Fibroblast of lung (primary cell): ENCODE measurements around the gene IMP4. TPM values are rescaled to one million over a fixed set of nuclear protein-coding genes. Genes with fewer than 3 reads are reported as not detected.

Source experiments
- DNase-seq, 2 donors: peaks; one replicate each; pipeline versions ENCODE4 v3.0.0 to v3.0.0-alpha.2; 2010; ENCODE audit warnings: low read depth in 2 of 2
- H2AFZ ChIP-seq: 2 replicates; pipeline ENCODE4 v1.5.1; 2012; ENCODE audit warnings: low read length, control low read depth, inconsistent platforms
- H3K27ac ChIP-seq: 2 replicates; pipeline ENCODE4 v1.5.1; 2011; ENCODE audit warnings: low read length, control low read depth; ENCODE audit not compliant: insufficient read depth
- H3K27me3 ChIP-seq: 2 replicates; pipeline ENCODE4 v1.5.1; 2011; ENCODE audit warnings: mild to moderate bottlenecking, low read length; ENCODE audit not compliant: control insufficient read depth, insufficient read depth
- H3K36me3 ChIP-seq: 2 replicates; pipeline ENCODE4 v1.5.1; 2011; ENCODE audit warnings: low read length; ENCODE audit not compliant: control insufficient read depth, insufficient read depth
- H3K4me1 ChIP-seq: 2 replicates; pipeline ENCODE4 v1.5.1; 2011; ENCODE audit warnings: low read length; ENCODE audit not compliant: control insufficient read depth, insufficient read depth; ENCODE audit errors: extremely low read depth
- H3K4me2 ChIP-seq: 2 replicates; pipeline ENCODE4 v1.5.1; 2011; ENCODE audit warnings: low read length, control low read depth; ENCODE audit not compliant: insufficient read depth; ENCODE audit errors: extremely low read depth
- H3K4me3 ChIP-seq, 4 experiments: fragments of 200-600 bp in 1 of 4; sonication (generic) in 1 of 4; replicated peaks in 1 of 4; 2 replicates each; pipeline ENCODE4 v1.5.1; 2011 to 2016; ENCODE audit warnings: low read length in 4 of 4, low read depth in 3 of 4, mild to moderate bottlenecking in 3 of 4, control low read depth in 2 of 4, inconsistent platforms in 1 of 4, mixed read lengths in 1 of 4; ENCODE audit not compliant: insufficient read depth in 1 of 4; ENCODE audit errors: control extremely low read depth in 1 of 4
- H3K79me2 ChIP-seq: 2 replicates; pipeline ENCODE4 v1.5.1; 2012; ENCODE audit warnings: mild to moderate bottlenecking, low read length, inconsistent platforms; ENCODE audit not compliant: control insufficient read depth, insufficient read depth
- H3K9ac ChIP-seq: 2 replicates; pipeline ENCODE4 v1.5.1; 2011; ENCODE audit warnings: mild to moderate bottlenecking, low read length, control low read depth; ENCODE audit not compliant: insufficient read depth
- H3K9me3 ChIP-seq: 2 replicates; pipeline ENCODE4 v1.5.1; 2012; ENCODE audit warnings: low read depth, low read length; ENCODE audit not compliant: control insufficient read depth, insufficient read depth
- H4K20me1 ChIP-seq: 2 replicates; pipeline ENCODE4 v1.5.1; 2011; ENCODE audit warnings: low read length; ENCODE audit not compliant: control insufficient read depth, insufficient read depth; ENCODE audit errors: extremely low read depth
- CTCF ChIP-seq, 2 donors: IDR thresholded peaks in 1 of 2; conservative IDR thresholded peaks in 1 of 2; 1 replicate in 1 of 2; 2 replicates in 1 of 2; pipeline ENCODE4 v1.5.1; 2011 to 2012; ENCODE audit warnings: low read length in 2 of 2, control low read depth in 1 of 2, inconsistent platforms in 1 of 2, low read depth in 1 of 2, mild to moderate bottlenecking in 1 of 2
- EZH2 ChIP-seq: IDR thresholded peaks from 2 replicates; pipeline ENCODE4 v1.5.1; 2012; ENCODE audit warnings: low read length, control low read depth, mild to moderate bottlenecking; ENCODE audit errors: missing control alignments
- polyA plus RNA-seq, 2 donors: library from polyadenylated mRNA; depleted of rRNA in 1 of 2; stranded (reverse) in 1 of 2; unstranded in 1 of 2; fragments of >200 nt; gene quantifications; 2 replicates each; pipeline ENCODE4 v1.2.1, GENCODE V29; 2011 to 2012; ENCODE audit warnings: missing spikeins in 1 of 2
- total RNA-seq: library from RNA; depleted of rRNA; stranded (reverse); fragments of >200 nt; gene quantifications from 2 replicates; pipeline ENCODE4 v1.2.1, GENCODE V29; 2014

The IMP4 gene
- total and polyA plus RNA-seq, 2 donors (not counting 1 experiment from before 2014, with no cell fraction given): 46.3 to 58.0 TPM

GRCh38 chr2:130345091-130345490 is 2.4 kb downstream of the IMP4 start:
- H3K9me3 ChIP-seq: no peaks in the 10 kb centered on the region
- no peak overlapping the region for H3K4me3 ChIP-seq
- H3K4me2 ChIP-seq: no peak overlapping the region
- H4K20me1 ChIP-seq: no peaks in the 10 kb centered on the region
- H2AFZ ChIP-seq: no peak overlapping the region
- no peaks in the 10 kb centered on the region for H3K27me3 ChIP-seq
- peaks cover 2% of the 10 kb centered on the region for H3K4me1 ChIP-seq
- no peak overlapping the region for H3K27ac ChIP-seq
- DNase-seq: no peak
- peaks cover 29% of the 10 kb centered on the region for H3K36me3 ChIP-seq
- no peak for TF ChIP-seq CTCF (conservative IDR thresholded peaks at IDR 0.05 in 1 of 2, IDR thresholded peaks at IDR 0.05 in 1 of 2; ENCODE audit: low read depth in 1 of 2, low read length in 2 of 2)
- no peak for TF ChIP-seq EZH2
- H3K79me2 ChIP-seq: peaks cover 15% of the 10 kb centered on the region
- no peak overlapping the region for H3K9ac ChIP-seq

GRCh38 chr2:130345611-130346010 is 2.9 kb downstream of the IMP4 start:
- DNase-seq: no peak
- TF ChIP-seq EZH2: no peak
- no peak for TF ChIP-seq CTCF (conservative IDR thresholded peaks at IDR 0.05 in 1 of 2, IDR thresholded peaks at IDR 0.05 in 1 of 2; ENCODE audit: low read depth in 1 of 2, low read length in 2 of 2)
- no peak overlapping the region for H3K4me3 ChIP-seq
- no peaks in the 10 kb centered on the region for H4K20me1 ChIP-seq
- no peaks in the 10 kb centered on the region for H3K9me3 ChIP-seq
- peaks cover 29% of the 10 kb centered on the region for H3K36me3 ChIP-seq
- no peak overlapping the region for H3K4me2 ChIP-seq
- H2AFZ ChIP-seq: no peak overlapping the region
- peaks cover 2% of the 10 kb centered on the region for H3K4me1 ChIP-seq
- H3K27ac ChIP-seq: no peak overlapping the region
- peaks cover 15% of the 10 kb centered on the region for H3K79me2 ChIP-seq
- no peak overlapping the region for H3K9ac ChIP-seq
- H3K27me3 ChIP-seq: no peaks in the 10 kb centered on the region

- Histone ChIP-seq H3K4me2 (no peak overlapping the region), H3K27me3 (no peaks in the 10 kb centered on the region), H3K9me3 (no peaks in the 10 kb centered on the region), H2AFZ (no peak overlapping the region), H4K20me1 (no peaks in the 10 kb centered on the region), H3K79me2 (peaks cover 15% of the 10 kb centered on the region), H3K27ac (no peak overlapping the region), H3K4me1 (peaks cover 2% of the 10 kb centered on the region), H3K4me3 (no peak overlapping the region), H3K36me3 (peaks cover 29% of the 10 kb centered on the region), H3K9ac (no peak overlapping the region)
- no peak for DNase-seq
- TF ChIP-seq CTCF (conservative IDR thresholded peaks at IDR 0.05 in 1 of 2, IDR thresholded peaks at IDR 0.05 in 1 of 2; ENCODE audit: low read depth in 1 of 2, low read length in 2 of 2) (no peak), EZH2 (no peak)
Observed at GRCh38 chr2:130346041-130346740, 3.5 kb downstream of the IMP4 start.
